GM21360 (cell line): ENCODE results near the gene TBCD.

Experiments
- ATAC-seq: cut with Tn5 transposase; IDR thresholded peaks from one replicate; pipeline ENCODE4 v1.9.1; 2021; ENCODE audit warnings: mild to moderate bottlenecking, moderate library complexity; ENCODE audit not compliant: unreplicated experiment

Gene TBCD

DNA sequence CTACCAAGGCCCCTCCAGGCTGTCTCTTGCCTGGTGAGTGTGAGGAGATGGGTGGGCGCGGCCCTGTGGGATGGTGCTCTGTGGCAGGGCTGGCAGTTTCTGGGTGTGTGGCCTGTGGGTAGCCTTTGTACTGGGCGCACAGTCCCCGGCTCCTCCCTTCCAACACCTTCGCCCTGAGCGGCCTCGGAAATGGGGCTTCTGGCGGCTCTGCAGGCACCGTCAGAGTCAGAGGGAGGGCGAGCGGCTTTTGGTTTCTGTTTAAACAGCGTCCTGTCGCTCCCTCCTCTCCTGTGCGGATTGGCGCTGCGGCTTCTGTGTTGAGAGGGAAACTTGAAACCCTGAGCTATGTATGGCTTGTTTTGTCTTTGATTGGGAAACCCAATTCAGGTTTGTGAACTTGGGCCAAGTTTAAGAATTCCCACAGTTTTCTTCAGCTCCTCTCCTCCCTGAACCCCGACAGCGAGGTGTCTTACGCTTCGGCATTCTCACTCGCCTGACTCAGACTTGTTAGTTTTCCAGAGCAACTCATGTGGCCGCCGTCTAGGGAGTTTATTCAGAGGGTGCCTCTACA is 96.2 kb downstream of the TBCD start:
- no peak for ATAC-seq

DNA sequence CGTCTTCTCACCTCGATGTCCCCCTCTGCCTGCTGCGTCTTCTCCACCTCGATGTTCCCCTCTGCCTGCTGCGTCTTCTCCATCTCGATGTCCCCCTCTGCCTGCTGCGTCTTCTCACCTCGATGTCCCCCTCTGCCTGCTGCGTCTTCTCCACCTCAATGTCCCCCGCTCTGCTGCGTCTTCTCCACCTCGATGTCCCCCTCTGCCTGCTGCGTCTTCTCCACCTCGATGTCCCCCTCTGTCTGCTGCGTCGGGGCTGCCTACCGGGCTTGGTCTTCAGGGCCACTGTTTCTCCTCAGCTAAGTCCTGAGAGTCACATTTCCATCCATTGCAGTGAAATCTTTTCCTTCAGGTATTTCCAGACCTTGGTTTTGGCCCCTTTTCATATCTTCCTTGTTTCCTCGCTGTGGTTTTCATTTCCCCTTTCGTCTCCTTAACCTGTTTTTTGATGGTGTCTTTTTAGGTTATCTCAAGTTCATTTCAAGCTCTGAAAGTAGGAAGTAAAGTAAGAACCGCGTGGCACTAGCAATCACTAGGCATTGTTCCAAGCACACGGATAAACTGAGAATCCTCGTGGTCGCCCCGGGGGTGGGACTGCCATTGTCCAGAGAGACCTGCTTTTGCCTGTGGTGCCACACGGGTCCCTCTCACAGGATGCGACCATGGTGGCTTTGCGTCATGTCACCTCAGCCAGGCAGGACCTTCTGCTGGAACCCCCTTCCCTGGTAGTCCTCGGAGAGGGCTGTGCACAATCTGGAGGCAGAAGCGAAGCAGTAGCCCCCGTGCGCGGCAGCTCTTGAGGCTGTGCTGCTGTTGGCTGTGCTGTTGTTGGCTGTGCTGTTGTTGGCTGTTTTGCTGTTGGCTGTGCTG is 97.4 kb downstream of the TBCD start:
- no peak for ATAC-seq

DNA sequence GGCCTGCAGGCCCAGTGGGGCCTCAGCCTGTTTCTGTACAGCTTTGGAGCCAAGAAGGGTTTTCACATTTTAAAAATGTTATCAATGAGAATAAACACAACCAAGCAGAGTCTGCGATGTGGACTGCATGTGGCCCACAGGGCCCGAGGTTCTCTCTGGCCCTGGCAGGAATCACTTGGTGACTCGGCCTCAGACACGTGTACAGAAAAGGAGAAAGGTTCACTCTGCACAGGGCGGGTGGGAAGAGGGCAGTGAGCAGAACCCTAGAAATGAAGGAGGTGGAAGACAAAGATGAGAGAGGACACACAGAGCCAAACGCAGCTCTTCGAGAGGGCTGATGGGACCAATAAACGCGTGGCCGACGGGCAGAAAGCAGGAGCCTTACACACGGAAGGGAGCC is 99.5 kb downstream of the TBCD start:
- ATAC-seq = no peak

DNA sequence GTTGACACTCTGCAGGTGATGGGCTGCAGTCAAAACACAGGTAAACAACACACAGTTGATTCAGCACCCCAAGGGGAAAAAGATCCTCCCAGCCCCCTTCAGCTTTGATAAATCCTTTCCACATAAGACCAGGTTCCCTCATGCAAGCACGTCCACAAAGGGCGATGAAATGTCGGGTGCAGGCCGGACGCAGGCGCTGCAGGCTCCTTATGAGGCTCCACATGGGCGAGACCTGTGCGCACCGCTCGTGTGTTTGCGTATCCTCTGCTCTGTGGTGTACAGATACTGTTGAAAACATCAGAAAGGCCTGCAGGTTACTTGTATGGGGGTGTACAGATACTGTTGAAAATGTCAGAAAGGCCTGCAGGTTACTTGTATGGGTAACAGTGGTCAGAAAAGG is 102.4 kb downstream of the TBCD start:
- no peak for ATAC-seq

DNA sequence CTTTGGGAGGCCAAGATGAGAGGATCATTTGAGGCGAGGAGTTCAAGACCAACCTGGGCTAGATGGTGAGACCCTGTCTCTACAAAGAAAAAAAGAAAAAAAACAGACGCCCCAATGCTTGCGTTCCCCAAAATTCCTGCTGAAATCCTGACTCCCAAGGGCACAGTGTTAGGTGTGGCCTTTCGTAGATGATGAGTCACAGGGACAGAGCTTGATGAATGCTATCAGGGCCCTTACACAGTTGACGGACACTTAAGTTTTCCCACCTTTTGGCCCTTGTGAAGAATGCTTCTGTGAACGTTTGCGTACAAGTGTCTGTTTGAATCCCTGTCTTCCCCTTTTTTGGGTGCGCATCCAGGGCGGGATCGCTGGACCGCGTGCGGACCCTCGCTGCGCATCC is 104.5 kb downstream of the TBCD start:
- no peak for ATAC-seq

DNA sequence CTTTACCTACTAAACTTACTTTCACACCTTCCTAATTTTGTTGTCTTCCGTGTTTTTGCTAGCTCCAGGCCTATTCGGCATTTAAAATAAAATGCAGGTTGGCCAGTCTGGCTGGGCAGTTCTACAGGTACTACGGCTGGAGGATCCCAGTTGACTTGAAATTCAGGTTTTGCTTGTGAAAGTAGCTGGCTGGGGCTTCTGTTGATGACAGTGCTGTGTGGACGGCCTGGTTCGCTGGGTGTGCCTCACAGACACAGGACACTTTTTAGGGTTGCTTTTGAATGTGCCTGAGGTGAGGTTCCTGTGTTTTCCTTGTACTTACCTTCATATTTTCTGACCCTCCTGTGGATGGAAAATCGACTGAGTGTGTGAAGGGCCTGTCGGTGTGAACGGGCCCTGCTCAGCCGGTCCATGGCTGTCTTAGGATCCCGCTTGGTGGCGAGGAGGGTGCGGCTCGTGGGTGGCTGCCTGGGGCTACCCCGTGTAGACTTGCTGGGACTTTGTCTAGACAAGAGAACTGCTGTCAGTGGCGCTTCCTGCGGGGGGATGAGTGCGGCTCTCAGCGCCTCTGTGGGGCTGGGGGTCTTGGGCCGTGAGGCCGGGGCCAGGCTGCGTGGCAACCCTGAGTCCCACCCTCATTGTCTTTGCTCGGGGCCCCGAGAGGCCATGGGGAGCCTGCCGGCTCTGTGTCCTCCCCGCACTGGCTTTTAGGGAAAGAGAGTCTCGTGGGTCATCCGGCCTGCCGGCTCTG is 106.7 kb downstream of the TBCD start:
- ATAC-seq = no peak

DNA sequence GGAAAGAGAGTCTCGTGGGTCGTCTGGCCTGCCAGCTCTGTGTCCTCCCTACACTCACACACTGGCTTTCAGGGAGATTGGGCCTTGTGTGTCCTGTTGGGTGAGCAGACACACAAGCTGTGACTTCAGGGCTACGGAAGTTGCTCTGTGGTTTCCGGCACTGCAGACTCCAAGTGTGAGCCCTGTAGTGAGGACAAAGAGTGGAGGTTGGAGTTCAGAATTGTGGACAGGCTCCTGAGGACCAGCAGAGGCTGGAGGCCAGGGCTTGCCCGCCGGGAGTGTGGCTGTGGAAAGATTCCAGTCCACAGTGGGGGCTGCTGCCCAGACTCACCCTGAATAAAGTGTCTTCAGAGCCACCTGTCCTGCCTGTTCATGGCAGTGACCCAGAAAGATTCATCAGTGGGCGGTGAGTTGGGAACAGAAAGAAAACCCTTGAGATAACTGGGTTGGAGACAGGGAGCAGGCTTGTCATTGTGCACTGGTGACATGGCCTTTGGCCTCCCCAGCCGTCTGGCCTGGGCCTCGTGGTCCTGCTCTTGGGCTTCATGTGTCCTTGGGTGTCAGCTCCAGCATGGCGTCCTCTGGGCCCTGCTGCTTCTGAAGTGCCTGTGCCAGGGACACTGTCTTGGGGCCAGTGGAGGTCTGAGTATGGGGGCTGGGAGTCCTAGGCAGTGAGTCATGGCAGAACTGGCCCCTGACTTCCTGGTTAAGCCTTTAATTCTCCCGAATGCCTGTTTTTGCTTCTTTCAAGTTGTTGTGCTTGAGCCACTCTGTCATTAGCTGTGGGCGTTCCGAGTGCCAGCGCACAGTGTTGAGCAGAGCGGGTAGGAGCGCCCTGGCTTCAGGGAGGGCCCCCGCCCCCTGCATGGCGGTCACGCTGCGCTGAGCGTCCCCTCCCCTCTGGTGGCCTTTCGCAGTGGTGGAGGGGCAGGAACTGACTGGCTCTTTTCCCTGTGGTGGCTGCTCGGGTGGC is 107.9 kb downstream of the TBCD start:
- ATAC-seq = no peak

DNA sequence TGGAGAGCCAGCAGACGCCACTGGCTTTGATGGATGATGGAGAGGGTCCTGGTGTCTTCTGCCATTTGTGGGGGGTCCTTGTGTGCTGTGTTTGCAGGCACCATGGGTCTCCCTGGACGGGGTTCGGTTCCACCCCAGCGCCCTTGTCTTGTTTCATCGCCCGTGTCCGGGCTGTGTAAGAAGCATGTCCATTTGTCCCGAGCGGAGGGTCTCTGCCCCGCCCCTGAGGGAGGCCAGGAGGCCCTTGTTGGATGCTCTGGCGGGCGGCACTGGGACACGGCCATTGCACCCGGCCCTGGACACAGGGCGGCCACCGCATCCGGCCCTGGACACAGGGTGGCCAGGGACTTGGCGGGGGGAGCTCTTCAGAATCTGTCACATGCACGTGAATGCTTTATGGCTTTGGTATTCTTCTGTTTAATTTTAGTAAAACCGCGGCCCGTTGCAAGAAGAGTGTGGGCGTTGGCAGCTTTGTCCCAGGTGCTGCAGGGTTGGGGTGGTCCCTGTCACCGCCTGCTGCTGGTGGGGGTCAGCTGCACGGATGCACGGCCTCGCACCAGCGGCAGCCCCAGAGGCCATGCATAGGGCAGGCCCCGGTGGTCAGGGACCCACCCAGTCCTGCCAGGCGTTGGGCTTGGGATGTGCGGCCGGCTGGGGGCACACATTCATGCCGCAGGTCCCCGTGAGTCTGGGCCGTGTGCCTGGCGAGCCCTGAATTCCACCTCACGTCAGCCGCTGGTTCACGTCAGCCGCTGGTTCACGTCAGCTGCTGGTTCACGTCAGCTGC is 108.9 kb downstream of the TBCD start:
- no peak for ATAC-seq

DNA sequence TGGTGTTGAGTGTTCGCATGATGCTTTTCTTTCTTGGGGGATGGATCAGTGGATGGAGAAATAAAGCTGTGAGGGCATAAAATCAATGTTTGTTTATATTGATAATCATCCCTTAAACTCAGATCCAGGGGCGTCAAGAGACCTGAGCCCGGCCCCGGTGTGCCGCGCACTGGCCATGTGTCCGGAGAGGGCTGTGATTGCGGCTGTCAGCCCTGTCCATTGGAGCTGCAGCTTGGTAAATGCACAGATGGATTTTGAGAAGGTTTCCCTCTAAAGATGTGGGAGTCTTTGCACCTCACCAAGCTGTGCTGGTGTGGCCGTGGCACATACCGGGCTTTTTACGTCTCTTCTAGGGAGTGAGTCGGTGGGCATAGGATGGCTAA is 109.5 kb downstream of the TBCD start:
- no peak for ATAC-seq

DNA sequence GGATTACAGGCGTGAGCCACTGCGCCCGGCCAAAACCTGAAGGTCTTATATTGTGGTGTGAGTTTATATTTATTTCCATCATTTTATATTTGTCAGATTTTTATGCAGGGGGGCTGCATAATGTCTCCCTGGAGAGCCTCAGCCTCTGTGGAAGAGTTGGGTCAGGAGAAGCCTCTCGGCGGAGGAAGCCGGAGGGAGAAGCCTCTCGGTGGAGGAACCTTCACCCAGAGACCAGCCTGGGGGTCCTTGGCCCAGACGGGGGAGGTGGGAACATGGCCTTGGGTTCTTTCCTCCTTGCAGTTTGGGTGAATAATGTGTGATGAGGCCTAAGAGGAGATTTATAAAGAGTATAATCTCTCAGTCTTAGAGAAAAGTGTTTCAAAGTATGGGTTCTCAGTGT is 110.3 kb downstream of the TBCD start:
- no peak for ATAC-seq

DNA sequence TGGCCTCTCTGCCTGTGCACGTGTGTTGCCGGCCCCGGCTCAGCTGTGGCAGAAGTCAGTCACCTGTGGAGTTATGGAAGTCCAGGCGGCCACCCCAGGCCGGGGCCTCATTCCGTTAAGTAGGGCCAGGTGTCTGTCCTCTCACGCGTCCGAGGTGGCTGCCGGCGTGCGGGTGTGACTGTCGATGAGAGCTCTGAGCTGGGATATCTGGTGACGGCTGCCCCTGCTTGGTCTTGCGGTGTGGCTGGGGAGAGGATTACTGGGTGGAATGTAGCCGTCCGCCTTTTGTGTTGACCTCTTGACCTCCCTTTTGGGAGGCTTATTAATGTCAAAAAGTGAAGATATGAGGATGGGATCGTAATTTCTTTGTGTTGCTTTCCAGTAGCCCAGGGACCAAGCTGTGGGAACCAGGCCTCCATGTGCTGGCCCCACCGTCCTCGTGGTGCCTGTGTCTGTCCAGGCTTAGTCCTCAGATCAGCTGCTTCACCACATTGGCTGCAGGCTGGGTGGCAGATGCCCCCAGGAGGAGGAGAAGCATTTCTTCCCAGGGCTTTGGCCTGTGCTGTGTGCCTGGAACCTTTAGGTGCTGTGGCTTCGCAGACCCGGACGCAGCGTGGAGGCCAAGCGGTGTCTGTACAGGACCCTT is 111.0 kb downstream of the TBCD start:
- ATAC-seq = no peak

DNA sequence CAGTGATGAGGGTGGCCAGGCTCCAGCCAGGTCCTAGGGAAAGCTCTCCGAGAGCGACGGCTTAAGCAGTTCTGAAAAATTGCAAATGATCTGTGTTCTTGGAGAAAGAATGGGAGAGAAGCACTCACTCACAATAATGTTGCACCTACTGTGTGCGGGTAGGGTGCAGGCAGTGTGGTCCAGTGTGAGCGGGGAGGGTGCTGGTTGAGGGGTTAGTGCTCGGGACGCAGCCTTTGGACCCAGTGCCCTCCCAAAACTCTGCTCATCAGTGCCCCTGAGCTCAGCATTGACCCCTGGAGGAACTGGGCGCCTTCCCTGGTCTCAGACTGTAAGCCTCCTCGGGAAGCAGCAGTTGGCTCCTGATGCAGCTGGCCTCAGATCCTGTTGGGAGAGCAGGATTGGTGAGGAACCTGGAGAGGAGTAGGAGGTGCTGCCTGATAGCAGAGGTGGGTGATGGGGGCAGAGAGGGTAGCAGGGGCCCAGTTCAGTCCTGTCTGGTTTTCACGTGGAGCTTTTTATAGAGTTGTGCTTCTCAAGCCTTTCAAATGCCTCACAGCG is 111.6 kb downstream of the TBCD start:
- no peak for ATAC-seq

DNA sequence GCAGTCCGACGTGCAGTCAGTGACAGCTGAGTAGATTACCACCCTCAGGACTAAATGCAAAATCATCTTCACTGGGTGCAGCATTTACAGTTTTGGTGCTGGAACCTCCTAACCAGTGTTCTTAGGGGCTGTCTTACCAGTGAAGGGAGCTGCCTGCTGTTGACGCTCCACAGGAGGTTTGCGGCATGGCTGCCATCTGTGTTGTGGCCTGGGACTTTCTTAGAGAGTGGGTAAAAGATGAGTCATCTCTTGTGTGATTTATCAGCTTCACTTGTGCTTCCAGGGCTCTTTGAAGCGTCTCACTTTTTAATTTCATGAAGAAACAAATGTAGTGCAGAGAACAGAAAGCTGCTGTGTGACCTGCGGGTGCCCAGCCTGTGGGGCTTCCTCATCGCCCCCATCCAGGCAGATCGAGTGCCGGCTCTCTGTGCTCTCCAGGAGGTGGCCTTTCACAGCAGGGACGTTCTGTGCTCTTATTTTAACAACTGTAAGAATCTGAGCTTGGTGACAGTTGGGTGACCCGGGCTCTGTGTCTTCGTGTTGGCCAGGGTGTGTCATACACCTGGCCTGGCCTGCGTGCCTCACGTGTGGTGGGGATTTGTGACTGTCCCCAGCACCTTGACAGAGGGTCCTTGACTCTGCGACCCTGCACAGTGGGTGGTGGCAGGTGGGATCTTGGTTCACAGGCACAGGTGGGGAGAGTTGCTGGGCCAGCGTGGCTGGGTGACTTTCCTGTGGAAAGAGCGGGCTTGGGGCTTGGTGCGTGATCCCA is 112.3 kb downstream of the TBCD start:
- peak; percentile 68 for ATAC-seq

DNA sequence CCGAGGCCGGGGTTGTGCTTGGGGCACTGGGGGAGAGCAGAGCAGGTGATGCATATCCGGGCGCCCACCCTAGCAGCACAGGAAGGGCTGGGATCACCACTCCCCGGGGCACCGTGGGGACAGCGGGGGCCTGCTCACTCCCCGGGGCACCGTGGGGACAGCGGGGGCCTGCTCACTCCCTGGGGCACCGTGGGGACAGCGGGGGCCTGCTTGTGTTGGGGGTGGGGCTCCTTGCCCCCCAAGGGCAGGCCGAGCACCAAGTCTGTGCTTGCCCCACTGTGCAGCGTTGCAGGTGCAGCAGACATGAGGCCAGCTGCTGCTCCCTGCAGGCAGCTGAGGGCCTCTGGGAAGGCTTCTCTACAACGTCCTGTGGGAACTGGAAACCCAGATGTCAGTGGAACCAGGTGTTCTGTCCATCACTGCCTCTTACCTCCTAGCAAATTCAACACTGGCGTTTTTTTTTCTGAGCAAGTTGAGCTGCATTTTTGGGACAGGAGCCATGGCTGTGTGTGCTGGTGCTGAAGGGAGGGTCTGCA is 112.9 kb downstream of the TBCD start:
- ATAC-seq = peak; percentile 3

DNA sequence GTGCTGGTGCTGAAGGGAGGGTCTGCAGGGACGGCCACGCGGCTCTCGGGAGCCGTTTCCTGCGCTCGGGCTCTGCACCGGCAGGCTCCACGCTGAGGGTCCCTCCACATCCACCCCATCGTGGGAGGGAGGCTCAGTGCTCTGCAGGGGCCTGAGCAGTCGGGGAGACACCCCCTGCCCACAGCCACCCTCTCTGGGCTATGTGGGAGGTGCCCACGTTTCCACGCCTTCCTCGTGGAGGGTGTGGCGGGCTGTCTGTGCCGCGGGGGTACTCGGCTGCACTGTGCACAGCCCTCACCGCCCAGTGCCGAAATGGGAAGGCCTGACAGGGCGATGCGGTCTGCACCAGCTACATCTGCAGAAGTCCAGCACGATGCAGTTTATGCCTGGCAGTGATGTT is 113.4 kb downstream of the TBCD start:
- ATAC-seq = no peak

DNA sequence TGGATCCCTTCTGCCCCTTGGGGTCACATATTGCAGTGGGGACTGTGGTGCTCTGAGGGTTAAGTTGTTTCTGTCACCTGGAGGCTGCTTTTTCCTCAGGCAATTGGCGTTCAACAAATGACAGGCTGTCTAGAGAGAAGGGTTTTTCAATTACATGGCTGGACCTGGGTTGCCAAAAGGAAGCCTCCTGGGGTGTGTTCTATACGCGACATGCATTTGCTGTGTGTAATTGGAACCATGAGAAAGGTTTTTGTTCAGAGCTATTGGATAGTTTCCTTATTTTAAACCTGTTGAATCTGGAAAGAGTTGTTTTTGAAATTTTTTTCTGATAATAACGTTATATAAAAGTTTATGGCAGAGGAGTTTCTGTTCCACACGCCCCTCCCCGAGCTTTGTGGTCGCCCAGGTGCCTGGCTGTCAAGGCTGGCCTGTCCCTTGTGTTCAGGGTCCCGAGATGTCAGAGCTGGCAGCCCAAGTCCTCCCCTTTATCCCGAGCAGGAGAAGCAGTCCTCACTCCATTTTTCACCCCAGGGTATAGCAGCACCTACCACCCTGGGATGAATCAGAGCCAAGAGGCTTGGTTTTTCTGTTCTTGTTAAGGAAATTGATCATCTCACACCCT is 114.0 kb downstream of the TBCD start:
- ATAC-seq = no peak

DNA sequence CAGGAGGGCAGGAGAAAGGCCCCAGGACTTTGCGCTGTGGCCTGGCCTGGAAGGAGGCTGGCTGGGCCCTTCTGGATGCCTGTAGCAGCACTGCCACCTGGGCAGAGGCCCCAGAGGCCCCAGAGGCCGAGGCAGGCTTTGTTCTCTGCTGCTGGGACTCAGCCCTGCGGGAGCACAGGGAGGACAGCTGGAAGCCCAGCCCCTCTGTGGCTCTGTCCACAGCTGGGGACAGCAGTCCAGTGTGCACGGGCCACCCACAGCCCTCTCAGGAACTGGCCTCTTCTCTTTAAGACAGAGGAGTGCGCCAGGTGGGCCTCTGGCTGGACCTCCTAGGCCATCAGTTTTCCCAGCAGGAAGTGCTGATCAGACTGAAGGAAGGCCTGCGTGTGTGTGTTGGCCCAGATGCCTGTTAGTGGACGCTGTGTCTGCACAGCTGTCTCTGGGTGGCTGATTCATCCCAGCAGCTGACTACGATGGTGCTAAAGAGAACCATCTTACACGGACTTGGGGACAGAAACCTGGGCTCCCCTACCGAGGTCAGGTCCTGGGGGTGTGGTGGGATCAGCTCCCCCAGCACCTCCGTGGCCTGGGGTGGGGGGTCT is 114.8 kb downstream of the TBCD start:
- ATAC-seq = no peak
